EH (cell line): Measurements from ENCODE around the gene TAT.

ENCODE experiments used
- DNase-seq: peaks from one replicate; pipeline ENCODE4 v3.0.0-alpha.2; 2015; ENCODE audit warnings: low read depth

Gene TAT

DNA sequence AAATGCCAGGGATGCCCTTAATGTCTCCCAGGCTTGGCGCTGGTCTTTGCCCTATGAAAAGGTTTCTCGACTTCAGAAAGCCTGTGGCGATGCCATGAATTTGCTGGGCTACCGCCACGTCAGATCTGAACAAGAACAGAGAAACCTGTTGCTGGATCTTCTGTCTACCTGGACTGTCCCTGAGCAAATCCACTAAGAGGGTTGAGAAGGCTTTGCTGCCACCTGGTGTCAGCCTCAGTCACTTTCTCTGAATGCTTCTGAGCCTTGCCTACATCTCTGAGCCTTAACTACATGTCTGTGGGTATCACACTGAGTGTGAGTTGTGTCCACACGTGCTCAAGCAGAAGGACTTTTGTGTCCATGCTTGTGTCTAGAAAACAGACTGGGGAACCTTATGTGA, 39.2 kb downstream of the TAT start:
- DNase-seq: peak; percentile 49

- DNase-seq: no peak
Measured at GRCh38 chr16:71536752-71537499, 40.0 kb downstream of the TAT start.

GRCh38 chr16:71532366-71532765, 44.5 kb downstream of the TAT start:
- DNase-seq: no peak

DNA sequence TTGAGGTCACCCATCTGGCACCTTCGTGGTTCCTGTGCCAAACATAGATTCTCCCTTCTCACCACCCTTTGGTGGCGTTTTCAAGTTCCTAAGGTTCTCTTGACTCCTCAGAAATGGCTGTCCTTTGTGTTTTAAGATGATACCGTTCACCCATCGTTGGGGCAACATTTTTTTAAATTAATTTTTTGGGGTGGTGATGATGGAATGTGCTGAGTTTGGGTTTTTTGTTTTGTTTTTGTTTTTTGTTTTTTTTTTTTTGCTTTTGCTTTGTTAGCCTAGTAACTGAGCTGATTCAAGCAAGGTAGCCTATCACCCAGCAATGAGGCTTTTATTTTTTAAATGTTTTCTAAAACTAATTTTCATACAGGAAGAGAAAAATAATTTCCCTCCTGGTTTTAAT, 48.0 kb downstream of the TAT start:
- no peak for DNase-seq

GRCh38 chr16:71528257-71528656, 48.6 kb downstream of the TAT start:
- no peak for DNase-seq

- peak; percentile 69 for DNase-seq
Measured at GRCh38 chr16:71526111-71526631, 50.7 kb downstream of the TAT start, which contains the start of gene CHST4. CHST4 (plus strand) TSS chr16:71526426; CDS start chr16:71536678, 10,252 bp downstream.

- no peak for DNase-seq
Measured at GRCh38 chr16:71524566-71525553, 52.0 kb downstream of the TAT start.

GRCh38 chr16:71520550-71520949, 56.3 kb downstream of the TAT start:
- DNase-seq: no peak
